H7 (cell line): Measurements from ENCODE around the gene CDH22. TPM values are rescaled to one million over a fixed set of nuclear protein-coding genes. Genes with fewer than 3 reads are reported as not detected.

Experiments
- DNase-seq: peaks from one replicate; pipeline ENCODE4 v3.0.0; 2012
- H3K27me3 ChIP-seq: 2 replicates; pipeline ENCODE4 v1.6.0; 2011; ENCODE audit warnings: mild to moderate bottlenecking, low read length; ENCODE audit not compliant: control insufficient read depth, insufficient read depth
- H3K36me3 ChIP-seq: replicated peaks from 2 replicates; pipeline ENCODE4 v1.5.1; 2011; ENCODE audit warnings: low read length; ENCODE audit not compliant: control insufficient read depth, insufficient read depth
- H3K4me3 ChIP-seq: 2 replicates; pipeline ENCODE4 v1.5.1; 2011; ENCODE audit warnings: low read depth, mild to moderate bottlenecking, control low read depth, low read length, moderate library complexity; ENCODE audit not compliant: insufficient read depth
- total RNA-seq: library from RNA; depleted of rRNA; stranded (reverse); fragments of >200 nt; shearing (Covaris generic); gene quantifications from 2 replicates; pipeline ENCODE4 v1.2.3, GENCODE V29; 2014

CDH22 gene
- total RNA-seq, 1 experiment from 2014 or later: 0.03 TPM

DNA sequence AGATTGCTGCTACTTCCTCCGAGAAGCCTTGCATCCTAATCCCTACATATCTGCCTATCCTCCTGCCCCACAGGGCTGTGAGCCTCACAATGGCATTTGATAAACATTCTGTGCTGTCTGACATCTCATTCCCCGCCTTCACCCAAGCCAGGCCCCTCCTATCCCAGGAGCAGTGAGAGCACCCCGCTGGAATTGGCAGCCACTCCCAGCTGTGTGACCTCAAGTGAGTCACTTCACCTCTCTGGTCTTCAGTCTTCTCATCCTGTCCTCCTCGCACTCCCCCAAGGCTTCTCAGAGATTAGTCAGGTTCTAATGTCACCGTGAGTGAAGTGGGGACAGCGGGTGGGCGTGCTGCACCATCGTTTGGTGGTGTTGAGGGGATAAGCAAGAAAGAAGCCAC is 81.7 kb downstream of the CDH22 start:
- Histone ChIP-seq H3K36me3 (no peaks in the 10 kb centered on the region), H3K27me3 (no peaks in the 10 kb centered on the region), H3K4me3 (no peak overlapping the region)
- DNase-seq: no peak

DNA sequence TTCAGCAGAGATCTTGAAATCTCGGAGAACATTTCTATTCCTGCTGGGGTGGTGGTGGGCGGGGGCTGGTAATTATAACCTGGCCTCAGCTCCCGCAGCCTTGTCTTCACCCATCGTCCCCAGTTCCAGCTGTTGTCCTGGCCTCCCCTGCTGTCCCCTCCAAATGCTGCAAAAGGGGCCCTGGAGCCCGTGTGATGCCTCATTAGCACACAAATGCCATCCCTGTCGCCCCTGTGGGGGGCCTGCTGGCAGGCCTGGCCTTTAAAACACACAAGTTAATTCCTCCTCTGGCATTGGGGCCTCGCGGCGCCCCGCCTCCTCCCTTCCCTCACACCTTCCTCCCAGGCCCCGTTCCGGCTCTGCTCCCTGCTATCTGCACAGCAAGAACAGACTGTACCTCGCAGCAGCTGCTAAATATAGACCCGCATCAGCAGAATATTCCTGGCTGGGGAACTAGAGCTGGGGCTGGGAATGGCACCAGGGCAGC is 85.7 kb downstream of the CDH22 start:
- H3K36me3 ChIP-seq: no peaks in the 10 kb centered on the region
- peak; percentile 80 for DNase-seq
- H3K4me3 ChIP-seq: no peak overlapping the region
- H3K27me3 ChIP-seq: no peaks in the 10 kb centered on the region

DNA sequence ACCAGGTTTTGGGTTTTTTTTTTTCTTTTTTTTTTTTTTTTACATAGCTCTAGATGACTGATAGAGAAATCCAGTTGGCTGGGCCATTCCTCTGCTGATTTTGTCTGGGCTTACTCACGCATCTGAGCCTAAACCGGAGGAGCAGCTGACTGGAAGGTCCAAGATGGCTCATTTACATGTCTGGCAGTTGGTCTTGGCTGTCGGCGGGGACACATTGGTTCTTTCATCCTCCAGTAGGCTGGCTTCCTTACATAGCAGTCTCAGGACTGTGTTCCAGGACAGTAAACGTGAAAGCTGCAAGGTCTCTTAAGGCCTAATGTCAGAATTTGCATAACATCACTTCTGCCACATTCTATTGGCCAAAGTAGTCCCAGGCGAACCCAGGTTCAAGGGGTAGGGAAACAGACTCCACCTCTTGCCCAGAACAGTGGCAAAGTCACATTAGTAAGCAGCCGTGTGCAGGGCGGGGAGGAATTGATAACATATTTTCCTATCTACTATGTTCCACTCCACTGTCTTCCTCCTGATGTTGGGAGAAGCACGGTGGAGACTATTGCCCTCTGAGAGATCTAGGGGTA is 87.0 kb downstream of the CDH22 start:
- no peaks in the 10 kb centered on the region for H3K36me3 ChIP-seq
- no peaks in the 10 kb centered on the region for H3K27me3 ChIP-seq
- no peak for DNase-seq
- no peak overlapping the region for H3K4me3 ChIP-seq

DNA sequence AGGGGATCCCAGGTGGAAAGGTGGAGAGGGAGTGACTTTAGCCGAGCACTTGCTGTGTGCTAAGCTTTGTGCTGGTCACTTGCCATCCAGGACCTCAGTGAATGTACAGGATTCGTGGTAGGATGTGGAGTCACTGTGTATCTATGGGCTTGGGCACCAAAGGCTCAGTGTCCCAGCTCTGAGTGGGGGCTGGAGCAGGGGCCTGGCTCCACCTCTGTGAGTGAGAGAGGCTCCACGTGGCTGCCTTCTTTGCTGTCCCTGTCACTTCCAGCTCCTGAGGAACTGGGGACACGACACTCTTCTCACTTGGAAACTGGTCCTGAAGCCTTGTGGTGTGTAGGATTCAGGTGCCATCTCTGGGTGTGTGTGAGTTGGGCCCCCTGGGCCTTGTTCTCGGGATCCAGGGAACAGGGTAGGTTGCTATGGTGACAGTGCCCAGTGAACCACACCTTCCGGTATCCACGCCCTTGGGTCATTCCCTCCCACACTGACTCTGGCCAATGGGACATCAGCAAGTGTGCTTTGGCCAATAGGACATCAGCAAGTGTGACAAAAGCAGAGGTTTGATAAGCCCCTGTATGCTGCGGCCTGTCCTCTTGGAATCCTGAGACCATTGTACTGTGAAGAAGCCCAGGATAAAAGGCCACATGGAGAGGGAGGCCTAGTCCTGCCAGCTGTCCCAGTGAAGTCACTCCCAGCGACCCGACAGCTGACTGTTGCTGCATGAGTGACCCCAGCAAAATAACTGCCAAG is 87.7 kb downstream of the CDH22 start:
- peak; percentile 75 for DNase-seq
- Histone ChIP-seq H3K27me3 (no peaks in the 10 kb centered on the region), H3K4me3 (no peak overlapping the region), H3K36me3 (no peaks in the 10 kb centered on the region)

DNA sequence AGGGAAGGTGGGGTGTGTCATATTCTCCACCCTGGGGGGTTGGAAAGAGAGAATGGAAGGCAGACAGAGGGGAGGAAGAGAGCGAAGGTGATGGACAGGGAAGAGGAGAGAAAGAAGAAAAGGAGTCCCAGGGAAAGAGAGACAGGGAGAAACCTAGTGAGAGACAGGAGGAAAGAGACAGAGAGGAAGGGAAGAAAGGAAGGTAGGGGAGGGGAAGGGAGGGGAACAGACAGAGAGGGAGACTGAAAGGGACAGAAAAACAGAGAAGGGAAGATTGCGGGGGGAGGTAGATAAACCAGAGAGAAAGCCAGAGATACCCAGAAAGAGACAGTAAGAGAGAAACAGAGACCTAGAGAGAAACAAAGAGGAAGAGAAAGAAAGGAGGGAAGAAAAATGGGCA is 88.4 kb downstream of the CDH22 start:
- Histone ChIP-seq H3K36me3 (no peaks in the 10 kb centered on the region), H3K27me3 (no peaks in the 10 kb centered on the region), H3K4me3 (no peak overlapping the region)
- DNase-seq: peak; percentile 9

DNA sequence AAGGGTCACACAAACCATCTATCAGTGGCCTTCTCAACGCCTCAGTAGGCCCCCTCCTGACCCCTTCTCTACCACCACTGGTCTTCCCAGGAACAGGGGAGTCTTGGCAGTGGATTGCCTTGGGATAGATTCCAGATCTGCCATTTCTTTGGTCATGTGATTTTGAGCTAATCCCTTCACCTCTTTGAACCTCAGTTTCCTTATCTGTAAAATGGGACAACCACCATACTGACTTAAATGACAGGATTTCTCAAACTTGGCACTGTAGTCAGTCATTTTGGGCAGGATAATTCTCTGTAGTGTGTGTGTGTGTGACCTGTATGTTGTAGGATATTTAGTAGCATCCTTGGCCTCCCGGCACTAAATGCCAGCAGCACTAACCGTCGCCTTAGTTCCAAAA is 89.1 kb downstream of the CDH22 start:
- H3K4me3 ChIP-seq: no peak overlapping the region
- H3K36me3 ChIP-seq: no peaks in the 10 kb centered on the region
- DNase-seq: no peak
- no peaks in the 10 kb centered on the region for H3K27me3 ChIP-seq

DNA sequence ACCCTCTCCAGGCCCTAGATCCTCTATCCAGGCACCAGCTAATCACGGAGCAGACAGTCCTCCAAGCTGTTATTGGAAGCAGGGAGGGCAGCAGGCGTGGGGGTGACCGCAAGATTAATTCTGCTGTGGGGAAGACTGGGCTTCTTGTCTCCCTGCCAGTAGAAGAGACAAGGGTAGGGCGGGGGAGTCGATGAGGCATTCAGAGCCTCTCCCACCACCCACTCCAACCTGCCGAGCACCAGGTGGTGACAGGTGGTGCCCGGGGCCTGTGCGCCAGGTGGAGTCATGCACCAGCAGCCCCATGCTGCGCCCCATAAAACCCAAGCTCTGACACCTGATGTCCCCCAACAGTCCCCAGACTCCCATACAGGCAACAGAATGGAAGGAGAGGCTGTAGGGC is 89.6 kb downstream of the CDH22 start:
- peak; percentile 26 for DNase-seq
- no peaks in the 10 kb centered on the region for H3K36me3 ChIP-seq
- no peaks in the 10 kb centered on the region for H3K27me3 ChIP-seq
- H3K4me3 ChIP-seq: no peak overlapping the region

DNA sequence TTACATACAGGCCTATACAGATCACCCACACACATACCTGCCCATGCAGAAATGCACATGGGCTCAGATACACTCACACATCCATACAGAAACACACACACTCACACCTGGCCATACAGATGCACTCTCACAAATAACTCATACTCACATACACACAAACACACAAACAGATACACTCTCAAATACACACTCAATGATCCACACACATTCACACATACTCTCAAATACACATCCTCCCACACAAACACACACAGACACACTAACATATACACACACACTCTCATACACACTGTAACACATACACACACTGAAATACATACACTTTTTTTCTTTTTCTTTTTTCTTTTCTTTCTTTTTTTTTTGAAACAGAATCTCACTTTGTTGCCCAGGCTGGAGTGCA is 90.7 kb downstream of the CDH22 start:
- peak; percentile 8 for DNase-seq
- H3K27me3 ChIP-seq: no peaks in the 10 kb centered on the region
- H3K36me3 ChIP-seq: no peaks in the 10 kb centered on the region
- no peak overlapping the region for H3K4me3 ChIP-seq

DNA sequence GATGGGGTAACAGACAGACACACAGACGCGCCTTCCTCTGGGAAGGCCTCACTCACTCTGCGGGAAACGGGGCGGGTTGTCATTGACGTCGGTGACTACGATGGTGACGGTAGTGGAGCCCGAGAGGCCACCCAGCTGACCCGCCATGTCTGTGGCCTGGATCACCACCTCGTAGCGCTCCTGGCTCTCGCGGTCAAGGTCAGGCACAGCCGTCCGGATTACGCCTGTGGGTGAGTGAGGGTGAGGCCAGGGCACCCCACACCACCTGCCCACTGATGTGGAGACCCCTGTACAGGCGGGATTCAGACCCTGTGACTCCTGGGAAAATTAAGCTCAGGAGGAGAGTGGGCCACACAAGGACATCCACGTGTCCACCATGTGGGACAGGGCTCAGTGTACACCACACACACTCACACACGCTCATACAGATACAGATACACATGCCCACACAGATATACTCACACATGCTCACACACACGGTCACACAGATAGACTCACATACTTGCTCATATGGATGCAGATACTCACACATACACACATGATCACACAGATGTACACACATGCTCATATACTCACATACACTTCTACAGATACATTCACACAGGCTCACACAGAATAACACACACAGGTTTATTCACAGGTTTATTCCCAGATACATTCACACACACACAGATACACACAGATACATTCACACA is 91.4 kb downstream of the CDH22 start:
- DNase-seq: peak; percentile 33

DNA sequence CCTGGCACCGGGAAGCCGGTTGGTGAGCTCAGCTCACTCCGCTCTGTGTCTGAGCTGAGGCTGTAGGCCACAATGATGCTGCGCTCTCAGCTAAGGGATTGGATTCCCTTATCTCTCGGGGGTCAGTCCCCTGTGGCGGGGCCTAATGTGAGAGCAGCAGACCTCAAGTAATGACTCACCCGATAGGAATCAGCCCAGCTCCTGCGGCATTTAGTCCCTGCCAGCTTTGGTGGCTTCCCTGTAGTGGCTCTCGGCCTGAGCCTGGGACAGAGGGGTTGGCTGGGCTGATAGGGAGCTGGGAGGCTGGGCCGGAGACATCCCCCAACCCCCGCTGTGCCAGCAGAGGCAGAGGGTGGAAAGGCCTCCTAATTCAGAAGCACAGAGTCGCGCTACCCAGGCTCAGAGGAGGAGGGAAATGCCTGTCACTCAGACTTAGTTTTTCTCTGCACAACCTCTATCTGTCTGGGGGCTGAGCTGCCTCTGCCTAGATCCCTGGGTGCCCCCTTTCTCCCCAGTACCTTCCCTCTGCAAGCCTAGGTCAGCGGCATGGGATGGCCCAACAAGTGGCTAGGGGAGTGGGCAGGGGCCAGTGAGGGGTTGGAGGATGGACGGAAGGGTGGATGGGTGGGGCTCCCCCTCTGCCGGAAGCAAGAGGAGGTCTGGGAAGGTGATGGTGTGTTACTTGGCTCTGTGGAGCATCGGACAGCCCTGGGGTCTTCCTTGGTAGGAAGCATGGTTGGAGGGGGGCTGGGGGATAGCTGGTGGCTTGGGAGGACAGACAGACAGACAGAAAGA is 92.2 kb downstream of the CDH22 start:
- no peak overlapping the region for H3K4me3 ChIP-seq
- H3K27me3 ChIP-seq: no peaks in the 10 kb centered on the region
- H3K36me3 ChIP-seq: no peaks in the 10 kb centered on the region
- peak; percentile 92 for DNase-seq

More for the DNA sequence above, 91.4 kb downstream of the CDH22 start:
- no peak overlapping the region for H3K4me3 ChIP-seq
- no peaks in the 10 kb centered on the region for H3K36me3 ChIP-seq
- H3K27me3 ChIP-seq: no peaks in the 10 kb centered on the region

DNA sequence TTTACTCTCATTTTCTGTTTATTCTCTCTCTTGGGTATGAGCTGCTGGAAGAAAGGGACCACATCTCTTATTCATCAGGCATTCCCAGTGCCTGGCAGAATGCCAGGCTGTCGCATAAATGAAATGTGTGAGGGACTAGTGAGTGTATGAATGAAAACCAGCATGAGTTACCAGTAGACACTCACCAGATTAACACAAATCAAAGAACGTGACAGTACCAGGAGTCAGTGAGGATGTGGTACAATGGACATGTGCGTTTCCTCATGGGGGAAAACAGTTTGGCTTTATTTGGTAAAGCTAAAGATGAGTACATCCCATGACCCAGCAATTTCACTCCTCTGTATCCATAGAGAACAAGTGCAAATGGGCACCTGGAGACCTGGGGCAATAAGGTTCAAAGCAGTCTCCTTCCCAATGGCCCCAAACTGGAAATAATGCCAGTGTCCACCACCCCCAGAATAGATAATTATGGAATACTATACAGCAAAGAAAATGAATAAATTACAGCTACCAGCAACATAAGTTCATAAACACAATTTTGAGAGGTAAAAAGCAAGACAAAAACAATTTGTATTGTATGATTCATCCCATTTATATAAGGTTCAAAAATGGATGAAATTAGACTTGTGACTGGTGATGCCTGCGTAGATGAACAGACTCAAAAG is 93.3 kb downstream of the CDH22 start:
- Histone ChIP-seq H3K36me3 (no peaks in the 10 kb centered on the region), H3K27me3 (no peaks in the 10 kb centered on the region), H3K4me3 (no peak overlapping the region)
- no peak for DNase-seq

DNA sequence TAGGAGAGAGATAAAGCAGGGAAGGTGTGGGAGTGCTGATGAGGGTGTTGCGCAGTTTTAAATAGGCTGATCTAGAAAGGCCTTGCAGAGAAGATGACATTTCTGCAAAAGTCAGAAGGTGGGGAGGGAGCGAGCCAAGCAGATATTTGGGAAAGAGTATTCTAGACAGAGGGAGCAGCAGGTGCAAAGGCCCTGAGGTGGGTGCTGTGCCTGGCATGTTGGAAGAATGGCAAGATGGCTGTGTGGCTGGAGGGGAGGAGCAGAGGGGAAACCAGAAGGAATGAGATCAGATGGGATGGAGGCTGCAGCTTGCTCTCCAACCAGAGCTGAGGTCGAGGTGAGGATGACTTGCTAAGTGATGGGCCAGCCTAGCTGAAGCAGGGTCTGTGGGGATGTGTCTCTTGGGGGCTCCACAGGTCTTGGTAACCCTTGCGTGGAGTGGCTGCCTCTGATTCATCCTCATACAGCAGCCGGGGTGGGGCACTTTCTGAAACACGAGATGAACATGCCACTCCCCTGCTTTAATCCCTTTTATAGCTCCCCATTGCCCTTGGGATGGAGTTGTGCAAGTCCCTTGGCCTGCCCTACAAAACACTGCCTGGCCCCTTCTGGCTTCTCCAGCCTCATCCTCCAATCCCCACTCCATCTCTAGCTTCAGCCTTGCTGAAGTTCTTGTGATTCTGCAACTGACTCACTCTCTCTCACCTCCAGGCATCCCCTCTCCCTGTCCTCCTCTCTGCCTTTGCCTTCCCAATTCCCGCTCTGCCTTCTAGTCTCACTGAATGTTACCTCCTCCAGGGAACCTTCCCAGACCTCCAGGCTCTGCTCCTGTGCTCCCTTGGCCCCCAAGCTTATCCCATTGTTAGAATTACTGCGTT is 94.1 kb downstream of the CDH22 start:
- H3K36me3 ChIP-seq: no peaks in the 10 kb centered on the region

DNA sequence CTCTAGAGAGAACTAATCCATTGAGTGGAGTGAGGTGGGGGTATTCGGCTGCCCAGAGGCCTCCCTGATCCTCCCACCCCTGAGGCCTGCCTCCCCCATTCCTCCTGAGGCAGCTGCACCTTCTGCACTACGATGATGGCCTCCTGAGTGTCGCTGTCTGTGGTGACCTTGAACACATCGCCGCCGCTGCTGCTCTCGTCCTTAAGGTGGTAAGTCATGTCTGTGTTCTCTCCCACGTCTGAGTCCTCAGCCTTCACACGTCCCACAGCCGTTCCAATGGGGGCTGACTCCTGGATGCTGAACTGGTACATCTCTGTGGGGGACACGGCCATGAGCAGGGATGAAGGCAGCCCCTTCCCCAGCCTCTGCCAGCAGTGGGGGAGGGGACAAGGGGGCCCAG is 95.4 kb downstream of the CDH22 start:
- DNase-seq: no peak
- no peaks in the 10 kb centered on the region for H3K27me3 ChIP-seq
- H3K4me3 ChIP-seq: no peak overlapping the region
- no peaks in the 10 kb centered on the region for H3K36me3 ChIP-seq

More for the DNA sequence above, 94.1 kb downstream of the CDH22 start:
- H3K27me3 ChIP-seq: no peaks in the 10 kb centered on the region
- H3K4me3 ChIP-seq: no peak overlapping the region
- DNase-seq: peak; percentile 21
